LNCaP clone FGC (cell line): ENCODE measurements around the gene VEZF1.
"Not testable (repeated sequence)": the region's sequence is repeated elsewhere in the genome, so short reads cannot be mapped to it uniquely, and the experiment has no call there.

Experiments used
- DNase-seq: peaks from one replicate; pipeline ENCODE4 v3.0.0-alpha.2; 2011; ENCODE audit warnings: low read depth
- H3K4me3 ChIP-seq: 2 replicates; pipeline ENCODE4 v1.5.1; 2011; ENCODE audit warnings: mild to moderate bottlenecking, low read depth, low read length, control low read depth
- CTCF ChIP-seq: IDR thresholded peaks from 2 replicates; pipeline ENCODE4 v1.5.1; 2012; ENCODE audit warnings: mild to moderate bottlenecking; ENCODE audit not compliant: control insufficient read depth, insufficient read depth; ENCODE audit errors: extremely low read depth

Gene VEZF1

GRCh38 chr17:57982452-57983170 is 5.4 kb downstream of the VEZF1 start:
- no peak for TF ChIP-seq CTCF
- no peak overlapping the region for H3K4me3 ChIP-seq
- no peak for DNase-seq

- H3K4me3 ChIP-seq, result no peak overlapping the region
- TF ChIP-seq CTCF, result no peak
- DNase-seq, result no peak
Observed at GRCh38 chr17:57980522-57980921, 7.5 kb downstream of the VEZF1 start.

GRCh38 chr17:57979076-57979475 is 9.0 kb downstream of the VEZF1 start:
- TF ChIP-seq CTCF, result no peak
- DNase-seq, result no peak
- H3K4me3 ChIP-seq, result no peak overlapping the region

GRCh38 chr17:57976594-57976993 is 11.5 kb downstream of the VEZF1 start:
- TF ChIP-seq CTCF, result no peak
- no peak overlapping the region for H3K4me3 ChIP-seq
- DNase-seq, result no peak

- TF ChIP-seq CTCF, result no peak
- no peak overlapping the region for H3K4me3 ChIP-seq
- DNase-seq, result no peak
Observed at GRCh38 chr17:57975044-57975443, 13.0 kb downstream of the VEZF1 start.

GRCh38 chr17:57974053-57974824 is 13.8 kb downstream of the VEZF1 start:
- H3K4me3 ChIP-seq, DNase-seq: not testable (repeated sequence)

- no peak for DNase-seq
- no peak for TF ChIP-seq CTCF
- H3K4me3 ChIP-seq, result no peak overlapping the region
Observed at GRCh38 chr17:57972151-57972550, 15.9 kb downstream of the VEZF1 start.
